Neural cell (in vitro differentiated cells): ENCODE results near the gene FOSL2. TPM values are rescaled to one million over a fixed set of nuclear protein-coding genes. Genes with fewer than 3 reads are reported as not detected.

Experiments
- H2AFZ ChIP-seq: fragments of 200-600, 300-800 bp; sonication (generic), shearing (Covaris generic); 2 replicates; pipeline ENCODE4 v1.6.0; 2014; ENCODE audit warnings: low read depth, mild to moderate bottlenecking, antibody characterized with exemption, low read length, moderate library complexity
- H3F3A ChIP-seq: fragments of 200-600 bp; shearing (Covaris generic); 2 replicates; pipeline ENCODE4 v1.6.1; 2016; ENCODE audit warnings: mild to moderate bottlenecking, moderate library complexity, mixed read lengths, antibody characterized with exemption, low read length; ENCODE audit not compliant: insufficient read depth, poor library complexity, severe bottlenecking
- H3K27ac ChIP-seq: fragments of 200-600, 300-800 bp; sonication (generic), shearing (Covaris generic); 2 replicates; pipeline ENCODE4 v1.5.1; 2014; ENCODE audit warnings: mild to moderate bottlenecking, low read length, moderate library complexity
- H3K27me3 ChIP-seq: fragments of 300-800, 200-600 bp; sonication (generic), shearing (Covaris generic); 2 replicates; pipeline ENCODE4 v1.6.0; 2014; ENCODE audit warnings: mild to moderate bottlenecking, low read depth, low read length, moderate library complexity; ENCODE audit not compliant: insufficient read depth
- H3K36me3 ChIP-seq: fragments of 300-800, 200-600 bp; sonication (generic), shearing (Covaris generic); 2 replicates; pipeline ENCODE4 v1.5.1; 2014; ENCODE audit warnings: mild to moderate bottlenecking, antibody characterized with exemption, low read length, moderate library complexity; ENCODE audit not compliant: insufficient read depth
- H3K4me2 ChIP-seq: fragments of 300-800, 200-600 bp; sonication (generic), shearing (Covaris generic); 2 replicates; pipeline ENCODE4 v1.6.0; 2014; ENCODE audit warnings: mild to moderate bottlenecking, low read length
- H3K4me3 ChIP-seq: fragments of 300-800, 200-600 bp; sonication (generic), shearing (Covaris generic); 2 replicates; pipeline ENCODE4 v1.5.1; 2014; ENCODE audit warnings: mild to moderate bottlenecking, low read length, moderate library complexity
- H3K79me2 ChIP-seq: fragments of 200-600 bp; shearing (Covaris generic); replicated peaks from 2 replicates; pipeline ENCODE4 v1.6.0; 2014; ENCODE audit warnings: mild to moderate bottlenecking, low read length, moderate library complexity; ENCODE audit not compliant: insufficient read depth
- H3K9ac ChIP-seq: fragments of 300-800, 200-600 bp; sonication (generic), shearing (Covaris generic); 2 replicates; pipeline ENCODE4 v1.6.1; 2016; ENCODE audit warnings: mild to moderate bottlenecking, low read length, mixed read lengths
- H3K9me2 ChIP-seq: fragments of 200-600 bp; shearing (Covaris generic); 2 replicates; pipeline ENCODE4 v1.6.1; 2016; ENCODE audit warnings: mild to moderate bottlenecking, low read length, mixed read lengths; ENCODE audit not compliant: insufficient read depth
- H3K9me3 ChIP-seq: fragments of 200-600, 300-800 bp; sonication (generic), shearing (Covaris generic); 2 replicates; pipeline ENCODE4 v1.6.1; 2016; ENCODE audit warnings: mild to moderate bottlenecking, mixed run types, low read length, moderate library complexity, mixed read lengths
- H4K20me1 ChIP-seq: fragments of 200-600 bp; shearing (Covaris generic); 2 replicates; pipeline ENCODE4 v1.6.1; 2016; ENCODE audit warnings: mild to moderate bottlenecking, mixed run types; ENCODE audit not compliant: insufficient read depth
- CTCF ChIP-seq: fragments of 450-650 bp; IDR thresholded peaks from 2 replicates; pipeline ENCODE4 v1.5.1; 2014; ENCODE audit warnings: antibody characterized with exemption, mild to moderate bottlenecking, moderate library complexity; ENCODE audit not compliant: poor library complexity, severe bottlenecking
- EP300 ChIP-seq: fragments of 450-650 bp; conservative IDR thresholded peaks from 2 replicates; pipeline ENCODE4 v1.6.1; 2014; ENCODE audit warnings: antibody characterized with exemption, mild to moderate bottlenecking, moderate library complexity; ENCODE audit not compliant: poor library complexity, severe bottlenecking
- EZH2 ChIP-seq: fragments of 200-600, 300-800 bp; shearing (Covaris generic), sonication (generic); IDR thresholded peaks from 2 replicates; pipeline ENCODE4 v1.6.1; 2014; ENCODE audit warnings: antibody characterized with exemption, low read length, borderline replicate concordance, mild to moderate bottlenecking; ENCODE audit not compliant: insufficient read depth, poor library complexity, severe bottlenecking
- MXI1 ChIP-seq: fragments of 450-650 bp; conservative IDR thresholded peaks from 2 replicates; pipeline ENCODE4 v1.6.1; 2014; ENCODE audit warnings: antibody characterized with exemption, mild to moderate bottlenecking; ENCODE audit not compliant: poor library complexity, severe bottlenecking
- POLR2AphosphoS5 ChIP-seq: IDR thresholded peaks from 2 replicates; pipeline ENCODE4 v1.6.1; 2012
- RAD21 ChIP-seq: fragments of 450-650 bp; conservative IDR thresholded peaks from 2 replicates; pipeline ENCODE4 v1.6.1; 2014; ENCODE audit warnings: antibody characterized with exemption, mild to moderate bottlenecking, moderate library complexity
- REST ChIP-seq: IDR thresholded peaks from 2 replicates; pipeline ENCODE4 v1.6.1; 2012; ENCODE audit warnings: borderline replicate concordance
- SMC3 ChIP-seq: fragments of 450-650 bp; conservative IDR thresholded peaks from 2 replicates; pipeline ENCODE4 v1.6.1; 2014; ENCODE audit warnings: antibody characterized with exemption, mild to moderate bottlenecking, moderate library complexity; ENCODE audit not compliant: poor library complexity
- TAF1 ChIP-seq: IDR thresholded peaks from 2 replicates; pipeline ENCODE4 v1.6.1; 2012; ENCODE audit warnings: low read depth
- polyA plus RNA-seq: library from polyadenylated mRNA; depleted of rRNA; stranded (reverse); fragments of >200 nt; gene quantifications from 2 replicates; pipeline ENCODE4 v1.2.3, GENCODE V29; 2014

FOSL2 gene
- polyA plus RNA-seq, 1 donor from 2014 or later: 2.8 TPM

GRCh38 chr2:28346587-28346986 lies 46.1 kb upstream of the FOSL2 start:
- Histone ChIP-seq H3K4me3 (no peak overlapping the region), H3F3A (no peaks in the 10 kb centered on the region), H3K27me3 (no peaks in the 10 kb centered on the region), H3K79me2 (no peaks in the 10 kb centered on the region), H4K20me1 (no peaks in the 10 kb centered on the region), H3K9ac (no peak overlapping the region), H3K9me2 (no peaks in the 10 kb centered on the region), H3K36me3 (no peaks in the 10 kb centered on the region), H2AFZ (no peak overlapping the region), H3K9me3 (no peaks in the 10 kb centered on the region), H3K27ac (no peak overlapping the region), H3K4me2 (no peak overlapping the region)
- no peak for TF ChIP-seq MXI1
- TF ChIP-seq EP300: no peak
- no peak for TF ChIP-seq POLR2AphosphoS5
- no peak for TF ChIP-seq TAF1

GRCh38 chr2:28347193-28347592 lies 45.5 kb upstream of the FOSL2 start:
- no peak overlapping the region for H3K4me3 ChIP-seq
- H3K27me3 ChIP-seq: no peaks in the 10 kb centered on the region
- H2AFZ ChIP-seq: no peak overlapping the region
- H3K79me2 ChIP-seq: no peaks in the 10 kb centered on the region
- no peak overlapping the region for H3K4me2 ChIP-seq
- TF ChIP-seq CTCF (no peak), EP300 (no peak), SMC3 (no peak), RAD21 (no peak), TAF1 (no peak), EZH2 (no peak), MXI1 (no peak), POLR2AphosphoS5 (no peak), REST (no peak)
- no peaks in the 10 kb centered on the region for H3K9me2 ChIP-seq
- H3K9ac ChIP-seq: no peak overlapping the region
- no peaks in the 10 kb centered on the region for H3K9me3 ChIP-seq
- no peaks in the 10 kb centered on the region for H4K20me1 ChIP-seq
- no peak overlapping the region for H3K27ac ChIP-seq
- H3F3A ChIP-seq: no peaks in the 10 kb centered on the region
- no peaks in the 10 kb centered on the region for H3K36me3 ChIP-seq

GRCh38 chr2:28347596-28347995 lies 45.1 kb upstream of the FOSL2 start:
- Histone ChIP-seq H2AFZ (no peak overlapping the region), H3K4me2 (no peak overlapping the region), H3K27ac (no peak overlapping the region)

More at GRCh38 chr2:28347596-28347995, 45.1 kb upstream of the FOSL2 start:
- Histone ChIP-seq H3K36me3 (no peaks in the 10 kb centered on the region), H3K79me2 (no peaks in the 10 kb centered on the region), H3K9me3 (no peaks in the 10 kb centered on the region), H3F3A (no peaks in the 10 kb centered on the region), H3K4me3 (no peak overlapping the region), H4K20me1 (no peaks in the 10 kb centered on the region), H3K9me2 (no peaks in the 10 kb centered on the region), H3K27me3 (no peaks in the 10 kb centered on the region), H3K9ac (no peak overlapping the region)
- TF ChIP-seq EP300 (no peak), MXI1 (no peak), EZH2 (no peak), POLR2AphosphoS5 (no peak)
